GM18873 (cell line): Measurements from ENCODE around the gene TFCP2L1.

Experiments used
- ATAC-seq: cut with Tn5 transposase; IDR thresholded peaks from one replicate; pipeline ENCODE4 v1.9.1; 2021; ENCODE audit warnings: mild to moderate bottlenecking, moderate library complexity, moderate number of reproducible peaks; ENCODE audit not compliant: unreplicated experiment, low FRiP score

Gene TFCP2L1

GRCh38 chr2:121201796-121202195, 83.2 kb downstream of the TFCP2L1 start:
- no peak for ATAC-seq

DNA sequence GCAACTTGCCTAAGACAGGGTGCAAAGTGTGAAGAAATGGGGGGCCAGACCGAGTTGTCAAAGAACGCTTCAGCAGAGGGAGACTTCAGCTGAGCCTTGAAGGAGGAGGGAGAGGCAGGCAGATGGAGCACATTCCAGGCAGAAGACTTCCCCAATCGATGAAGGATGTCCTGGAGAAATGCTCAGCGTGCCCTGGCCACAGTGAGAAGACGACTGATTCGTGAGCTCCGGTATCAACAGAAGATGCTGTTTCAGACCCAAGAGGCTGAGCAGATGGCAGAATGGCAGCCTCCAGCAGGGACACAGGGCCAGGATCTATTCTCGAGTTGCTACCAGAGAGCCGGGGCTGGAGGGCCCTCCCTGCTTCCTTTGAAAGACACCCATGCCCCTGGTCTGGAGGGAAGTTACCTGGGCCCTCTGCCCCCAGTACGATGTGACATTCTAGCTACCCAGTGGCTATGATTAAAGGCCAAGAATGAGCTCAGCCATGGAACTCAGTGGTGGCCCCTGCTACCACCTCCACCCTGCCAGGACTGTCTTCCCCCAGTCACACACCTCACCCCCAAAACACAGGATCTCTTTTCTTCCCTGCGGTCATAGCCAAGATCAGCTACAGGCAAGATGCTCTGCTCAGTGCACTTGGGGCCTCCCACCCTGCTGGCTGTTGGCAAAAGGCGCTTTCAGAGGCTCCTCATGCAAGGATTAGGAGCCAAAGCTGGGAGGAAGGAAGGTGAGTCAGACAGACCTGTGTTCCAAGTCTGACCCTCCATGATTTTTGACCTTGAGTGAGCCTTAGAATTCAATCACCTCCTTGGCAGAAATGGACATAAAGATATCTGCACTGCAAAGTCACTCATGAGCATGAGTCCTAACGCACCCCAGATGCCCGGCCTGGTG, 84.3 kb downstream of the TFCP2L1 start:
- no peak for ATAC-seq

DNA sequence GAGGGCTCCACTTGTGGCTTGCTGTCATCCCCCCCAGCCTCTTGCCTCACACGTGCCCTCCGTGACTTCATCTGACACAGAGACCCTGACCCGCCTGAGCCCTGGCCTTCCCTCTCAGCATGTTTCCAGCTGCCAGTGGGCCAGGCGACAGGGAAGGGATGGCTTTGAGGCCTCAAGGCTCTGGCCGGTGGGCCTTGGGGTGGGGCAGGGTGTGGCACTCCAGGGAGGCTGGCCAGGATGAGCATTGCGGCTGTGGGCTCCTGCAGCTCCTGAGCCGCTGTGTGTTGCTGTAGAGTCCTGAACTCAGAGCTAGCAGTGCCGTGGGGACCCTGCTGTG, 85.0 kb downstream of the TFCP2L1 start:
- no peak for ATAC-seq

DNA sequence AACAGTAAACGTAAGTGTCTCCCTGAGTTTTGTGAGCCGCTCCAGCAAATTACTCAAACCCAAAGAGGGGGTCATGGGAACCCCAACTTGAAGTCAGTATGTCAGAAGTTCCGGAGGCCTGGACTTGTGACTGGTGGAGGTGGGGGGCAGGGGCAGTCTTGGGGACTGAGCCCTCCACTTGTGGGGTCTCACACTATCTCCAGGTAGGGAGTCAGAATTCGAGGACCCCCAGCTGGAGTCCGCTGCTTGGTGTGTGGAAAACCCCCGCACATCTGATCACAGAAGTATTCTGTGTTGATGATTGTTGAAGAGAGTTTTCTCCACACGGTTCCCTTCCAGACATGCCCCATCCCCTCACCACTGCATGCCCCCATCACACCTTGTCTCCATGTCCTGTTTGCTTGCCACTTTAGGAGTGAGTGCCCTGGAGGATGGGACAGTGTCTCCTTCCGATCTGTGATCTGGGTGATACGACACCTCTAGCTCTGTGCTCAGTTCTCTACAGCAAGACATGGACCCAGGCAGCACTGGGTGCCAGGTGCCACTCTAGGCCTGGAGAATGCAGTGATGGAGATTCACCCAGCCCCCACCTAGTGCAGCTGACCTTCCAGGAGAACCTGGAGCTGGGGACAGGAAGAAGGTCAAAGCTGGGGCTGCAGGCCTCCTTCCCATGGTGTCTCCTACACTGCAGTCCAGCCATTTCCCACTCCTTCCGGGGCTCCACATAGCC, 85.6 kb downstream of the TFCP2L1 start:
- ATAC-seq = no peak

DNA sequence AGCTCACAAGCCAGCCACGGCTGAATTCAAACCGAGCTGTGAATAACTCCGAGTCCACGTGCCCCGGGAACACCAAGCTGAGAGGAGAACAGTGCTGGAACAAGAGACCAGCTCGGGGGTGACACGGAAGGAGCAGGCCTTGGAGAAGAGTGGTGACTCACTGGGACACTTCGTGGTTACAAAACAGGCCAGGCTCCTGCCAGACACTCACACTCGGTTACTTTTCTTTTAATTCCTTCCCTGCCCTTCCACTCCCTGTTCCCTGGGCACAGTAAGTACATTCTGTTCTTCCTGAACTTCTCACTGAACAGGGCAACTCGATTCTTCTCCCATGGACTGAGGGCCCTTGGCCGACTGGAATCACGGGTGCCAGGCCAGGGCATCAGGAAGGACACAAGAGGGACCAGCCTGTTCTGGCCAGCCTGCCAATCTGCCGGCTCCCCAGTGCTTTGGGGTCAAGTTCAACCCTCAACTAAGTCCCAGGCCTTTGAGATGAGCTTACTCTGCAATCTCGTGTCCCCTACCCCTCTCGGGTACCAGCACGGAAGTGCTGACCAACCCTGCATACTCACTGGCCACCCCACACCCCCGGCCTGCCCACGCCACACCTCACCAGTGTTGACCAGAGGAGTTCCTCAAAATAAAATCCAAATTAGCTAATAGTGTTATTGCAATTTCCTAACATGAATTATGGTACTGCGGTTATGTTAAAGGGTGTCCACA, 87.5 kb downstream of the TFCP2L1 start:
- ATAC-seq = no peak

DNA sequence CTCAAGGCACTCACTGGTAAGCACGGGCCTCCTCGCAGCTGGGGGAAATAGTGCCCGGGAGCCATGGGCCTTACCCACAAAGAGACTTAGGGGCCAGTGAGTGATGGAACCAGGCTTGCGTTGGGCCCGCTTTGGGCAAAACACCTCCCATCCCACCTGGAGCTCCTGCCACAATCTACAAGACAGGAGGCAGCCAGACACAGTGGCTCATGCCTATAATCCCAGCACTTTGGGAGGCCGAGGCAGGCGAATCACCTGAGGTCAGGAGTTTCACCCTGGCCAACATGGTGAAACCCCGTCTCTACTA, 88.2 kb downstream of the TFCP2L1 start:
- ATAC-seq = no peak

GRCh38 chr2:121196132-121196848, 88.7 kb downstream of the TFCP2L1 start:
- no peak for ATAC-seq

DNA sequence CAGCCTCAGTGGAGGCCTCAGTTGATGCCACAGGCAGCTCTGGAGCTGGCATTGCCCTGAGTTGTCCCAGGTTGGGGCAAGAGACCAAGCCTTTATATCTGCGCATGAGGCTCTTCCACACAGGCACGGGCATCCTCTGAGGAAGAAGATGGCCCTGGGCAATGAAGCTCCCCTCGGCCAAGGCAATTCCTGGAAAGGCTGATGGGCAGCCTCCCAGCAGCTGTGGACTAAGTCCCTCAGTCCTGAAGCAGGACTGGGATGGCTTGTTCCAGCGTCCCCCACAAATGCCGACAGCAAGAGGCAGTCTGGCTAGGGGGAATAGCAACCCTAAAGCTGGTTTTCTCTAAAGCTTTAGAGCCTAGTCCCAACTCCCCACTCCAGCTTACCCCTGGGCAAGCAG, 90.0 kb downstream of the TFCP2L1 start:
- no peak for ATAC-seq

GRCh38 chr2:121194626-121195025, 90.4 kb downstream of the TFCP2L1 start:
- ATAC-seq = no peak

DNA sequence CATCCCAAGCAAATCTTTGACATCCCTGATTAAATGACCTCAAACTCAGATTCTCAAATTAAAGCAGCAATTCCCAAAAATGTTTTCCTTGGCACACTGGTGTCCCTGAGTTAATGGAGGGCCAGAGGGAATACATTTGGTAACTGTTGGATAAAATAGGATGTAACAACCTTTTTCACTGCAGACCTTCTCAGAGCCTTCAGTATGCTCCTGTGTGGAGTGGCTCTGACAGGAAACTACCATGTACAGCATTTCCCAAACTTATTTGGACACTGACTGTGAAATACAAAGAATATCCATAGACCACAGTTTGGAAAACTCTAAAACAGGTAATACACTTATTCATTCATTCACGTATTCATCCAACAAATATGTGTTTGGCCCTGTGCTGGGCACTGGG, 91.8 kb downstream of the TFCP2L1 start:
- ATAC-seq = no peak

GRCh38 chr2:121192576-121192975, 92.4 kb downstream of the TFCP2L1 start:
- ATAC-seq = no peak

GRCh38 chr2:121191191-121192170, 93.5 kb downstream of the TFCP2L1 start:
- no peak for ATAC-seq

DNA sequence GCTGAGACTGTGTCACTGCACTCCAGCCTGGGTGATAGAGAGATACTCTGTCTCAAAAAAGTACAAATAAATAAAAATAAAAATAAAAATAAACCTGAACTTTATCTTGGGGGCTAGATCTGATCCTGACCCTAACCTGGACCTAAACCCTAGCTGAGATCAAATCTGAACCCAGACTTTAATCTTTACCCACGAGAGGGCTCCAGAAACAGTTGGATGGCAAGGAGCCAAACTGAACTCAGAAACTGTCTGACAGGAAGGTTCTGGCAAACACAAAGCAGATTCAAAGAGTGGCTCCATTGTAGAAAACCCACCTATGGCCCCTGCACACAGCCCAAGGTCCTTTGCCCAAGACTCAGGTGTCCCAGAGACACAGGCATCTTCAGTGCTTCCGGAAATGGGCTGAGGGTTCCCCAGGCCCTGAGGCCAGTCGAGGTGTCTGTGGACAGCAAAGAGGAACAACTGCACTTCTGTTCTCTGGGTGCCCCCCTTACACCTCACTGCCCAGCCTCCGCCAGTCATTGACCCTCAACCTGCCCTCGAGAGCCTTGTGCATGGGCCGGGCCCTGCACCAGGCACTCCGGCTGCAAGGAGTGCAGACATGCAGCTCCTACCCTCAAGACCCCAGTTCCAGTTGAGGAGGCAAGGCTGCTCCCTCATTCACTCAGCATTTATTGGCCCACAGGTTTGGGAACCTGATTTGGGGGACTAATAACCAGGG, 95.2 kb downstream of the TFCP2L1 start:
- ATAC-seq = no peak

GRCh38 chr2:121189011-121189410, 96.0 kb downstream of the TFCP2L1 start:
- ATAC-seq = no peak

DNA sequence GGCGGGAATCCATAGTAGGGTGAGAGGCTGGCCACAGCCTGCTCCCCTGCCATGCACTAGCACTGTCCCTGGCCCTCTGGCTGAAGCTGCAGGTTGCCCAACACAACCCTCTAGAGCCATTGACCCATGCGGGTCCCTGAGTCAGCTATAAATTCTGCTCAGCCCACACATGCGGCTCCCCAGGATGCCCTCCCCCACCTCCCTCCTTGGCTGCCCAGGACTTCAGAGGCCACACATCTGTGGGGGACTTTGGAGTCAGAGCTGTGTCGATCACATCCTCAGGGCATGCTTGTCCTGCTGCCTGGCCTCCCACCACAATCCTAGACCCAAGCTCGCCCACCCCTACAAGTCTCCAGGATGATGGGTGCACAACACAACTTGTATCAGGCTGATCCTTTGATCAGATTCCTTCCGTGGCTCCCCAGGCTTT, 97.0 kb downstream of the TFCP2L1 start:
- ATAC-seq = no peak

- ATAC-seq = no peak
Observed at GRCh38 chr2:121187351-121187981, 97.5 kb downstream of the TFCP2L1 start.

DNA sequence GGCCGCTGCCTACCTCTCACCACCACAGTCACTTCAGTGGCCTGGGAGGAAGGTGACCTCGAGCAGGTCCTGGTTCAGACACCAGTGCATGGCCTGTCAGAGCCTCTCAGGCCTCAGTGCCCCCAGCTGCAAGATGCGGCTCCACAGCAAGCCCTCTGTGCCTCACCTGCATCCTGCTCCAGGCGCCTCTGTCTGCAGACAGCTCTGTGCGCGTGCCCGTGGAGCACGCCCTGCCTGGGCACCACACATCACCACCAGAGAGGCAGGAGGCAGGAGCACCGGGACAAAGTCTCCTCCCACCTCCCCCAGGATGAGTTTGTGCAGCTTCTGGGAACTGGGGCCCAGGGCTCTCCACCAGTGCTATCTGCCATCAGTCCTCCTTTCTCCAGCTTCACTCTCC, 98.7 kb downstream of the TFCP2L1 start:
- ATAC-seq = no peak

DNA sequence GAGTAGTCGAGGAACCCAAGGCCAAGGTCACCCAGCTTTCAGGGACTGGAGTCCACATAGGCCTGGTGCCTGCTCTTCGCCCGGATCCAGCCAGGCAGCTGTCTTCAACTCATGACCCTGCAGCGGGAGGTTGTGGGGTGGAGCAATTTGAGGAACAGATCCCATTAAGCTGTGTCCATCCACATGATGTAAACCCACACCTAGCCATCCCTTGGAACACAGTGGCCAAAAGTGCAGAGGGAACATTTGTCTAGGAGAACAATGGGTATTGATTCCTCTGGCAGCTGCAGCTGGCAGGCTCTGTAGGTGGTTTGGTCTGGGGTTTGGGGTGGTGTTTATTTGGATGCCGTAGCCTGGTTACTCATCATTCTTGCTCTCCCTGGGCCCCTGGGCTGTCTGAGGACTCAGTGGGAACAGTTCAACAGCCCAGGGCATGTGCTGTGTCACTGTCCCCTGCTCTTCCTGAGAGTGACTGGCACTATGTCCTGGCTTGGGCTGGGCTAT, 99.4 kb downstream of the TFCP2L1 start:
- ATAC-seq = no peak
